ENCODE results near the gene CFAP61.
A peak's percentile ranks its signal among the peaks of the same experiment; 100 is the strongest.
"Not testable (repeated sequence)": the region's sequence is repeated elsewhere in the genome, so short reads cannot be mapped to it uniquely, and the experiment has no call there.

CFAP61 gene

DNA sequence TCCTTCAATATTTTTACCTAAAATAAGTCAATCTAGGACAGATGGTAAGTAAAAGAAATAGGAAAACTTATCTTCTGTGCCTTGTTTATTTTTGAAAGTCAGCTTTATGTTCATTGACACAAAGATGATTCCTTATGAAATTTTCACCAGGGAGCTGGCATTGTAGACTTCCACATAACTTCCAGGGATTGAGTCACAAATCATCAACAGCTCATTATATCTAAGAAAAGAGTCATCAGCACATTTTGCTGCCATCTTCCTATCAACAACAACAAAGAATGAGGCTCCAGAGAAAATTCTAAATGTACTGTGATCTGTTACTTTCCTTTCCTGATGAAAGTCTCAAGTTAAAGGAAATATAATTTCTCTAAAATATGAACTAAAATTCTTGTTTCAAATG, 48.5 kb downstream of the CFAP61 start:
- DNase-seq, result no peak
- Histone ChIP-seq H3K4me1 (no peaks in the 10 kb centered on the region), H3K4me3 (ENCODE audit: low read depth, low read length) (no peak overlapping the region), H3K27me3 (no peaks in the 10 kb centered on the region), H3K9me3 (no peaks in the 10 kb centered on the region), H3K36me3 (no peaks in the 10 kb centered on the region)
- TF ChIP-seq, protein P1, sequence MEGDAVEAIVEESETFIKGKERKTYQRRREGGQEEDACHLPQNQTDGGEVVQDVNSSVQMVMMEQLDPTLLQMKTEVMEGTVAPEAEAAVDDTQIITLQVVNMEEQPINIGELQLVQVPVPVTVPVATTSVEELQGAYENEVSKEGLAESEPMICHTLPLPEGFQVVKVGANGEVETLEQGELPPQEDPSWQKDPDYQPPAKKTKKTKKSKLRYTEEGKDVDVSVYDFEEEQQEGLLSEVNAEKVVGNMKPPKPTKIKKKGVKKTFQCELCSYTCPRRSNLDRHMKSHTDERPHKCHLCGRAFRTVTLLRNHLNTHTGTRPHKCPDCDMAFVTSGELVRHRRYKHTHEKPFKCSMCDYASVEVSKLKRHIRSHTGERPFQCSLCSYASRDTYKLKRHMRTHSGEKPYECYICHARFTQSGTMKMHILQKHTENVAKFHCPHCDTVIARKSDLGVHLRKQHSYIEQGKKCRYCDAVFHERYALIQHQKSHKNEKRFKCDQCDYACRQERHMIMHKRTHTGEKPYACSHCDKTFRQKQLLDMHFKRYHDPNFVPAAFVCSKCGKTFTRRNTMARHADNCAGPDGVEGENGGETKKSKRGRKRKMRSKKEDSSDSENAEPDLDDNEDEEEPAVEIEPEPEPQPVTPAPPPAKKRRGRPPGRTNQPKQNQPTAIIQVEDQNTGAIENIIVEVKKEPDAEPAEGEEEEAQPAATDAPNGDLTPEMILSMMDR (IDR thresholded peaks at IDR 0.05; ENCODE audit: low read depth, low read length), result no peak

DNA sequence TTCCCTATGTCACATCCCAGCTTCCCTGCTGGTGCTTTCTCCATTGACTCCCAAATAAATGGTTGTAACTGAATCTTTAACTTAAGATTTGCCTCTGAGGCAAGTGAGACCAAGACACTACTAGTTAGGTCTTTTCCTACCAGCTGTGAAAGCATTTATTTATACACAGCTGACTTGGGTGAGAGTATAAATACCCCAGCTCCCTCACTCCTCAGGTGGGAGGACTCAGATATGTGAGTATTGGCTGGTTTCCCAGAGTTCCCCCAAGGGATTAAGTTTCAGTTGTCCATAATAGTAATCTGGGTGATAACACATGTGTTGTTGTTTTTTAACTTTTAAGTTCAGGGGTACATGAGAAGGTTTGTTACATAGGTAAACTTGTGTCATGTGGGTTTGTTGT, 49.8 kb downstream of the CFAP61 start:
- Histone ChIP-seq H3K4me3 (ENCODE audit: low read depth, low read length) (no peak overlapping the region), H3K27me3 (no peaks in the 10 kb centered on the region), H3K36me3 (no peaks in the 10 kb centered on the region), H3K4me1 (no peaks in the 10 kb centered on the region), H3K9me3 (no peaks in the 10 kb centered on the region)
- DNase-seq, result no peak
- TF ChIP-seq, protein P1 (IDR thresholded peaks at IDR 0.05; ENCODE audit: low read depth, low read length), result no peak

- DNase-seq, result no peak
- Histone ChIP-seq H3K27me3 (no peaks in the 10 kb centered on the region), H3K4me1 (no peaks in the 10 kb centered on the region), H3K9me3 (no peaks in the 10 kb centered on the region), H3K36me3 (no peaks in the 10 kb centered on the region), H3K4me3 (ENCODE audit: low read depth, low read length) (no peak overlapping the region)
- TF ChIP-seq, protein P1 (IDR thresholded peaks at IDR 0.05; ENCODE audit: low read depth, low read length), result no peak
Measured at GRCh38 chr20:20102716-20103258, 50.5 kb downstream of the CFAP61 start.

GRCh38 chr20:20103486-20103885, 51.2 kb downstream of the CFAP61 start:
- DNase-seq, result no peak
- H3K4me1 ChIP-seq, result no peaks in the 10 kb centered on the region
- no peaks in the 10 kb centered on the region for H3K27me3 ChIP-seq
- H3K36me3 ChIP-seq, result no peaks in the 10 kb centered on the region
- TF ChIP-seq, protein P1 (IDR thresholded peaks at IDR 0.05; ENCODE audit: low read depth, low read length), result no peak
- H3K4me3 ChIP-seq (ENCODE audit: low read depth, low read length), result no peak overlapping the region
- no peaks in the 10 kb centered on the region for H3K9me3 ChIP-seq

DNA sequence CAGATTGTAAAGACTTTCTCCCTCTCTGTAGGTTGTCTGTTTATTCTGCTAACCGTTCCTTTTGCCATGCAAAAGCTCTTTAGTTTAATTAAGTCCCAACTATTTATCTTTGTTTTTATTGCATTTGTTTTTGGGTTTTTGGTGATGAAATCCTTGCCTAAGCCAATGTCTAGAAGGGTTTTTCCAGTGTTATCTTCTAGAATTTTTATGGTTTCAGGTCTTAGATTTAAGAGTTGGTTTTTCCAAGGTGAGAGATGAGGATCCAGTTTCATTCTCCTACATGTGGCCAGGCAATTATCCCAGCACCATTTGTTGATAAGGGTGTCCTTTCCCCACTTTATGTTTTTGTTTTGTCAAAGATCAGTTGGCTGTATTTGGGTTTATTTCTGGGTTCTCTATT, 70.9 kb downstream of the CFAP61 start:
- H3K4me1 ChIP-seq; H3K36me3 ChIP-seq; DNase-seq; H3K4me3 ChIP-seq (ENCODE audit: low read depth, low read length); H3K27me3 ChIP-seq; H3K9me3 ChIP-seq: not testable (repeated sequence)

DNA sequence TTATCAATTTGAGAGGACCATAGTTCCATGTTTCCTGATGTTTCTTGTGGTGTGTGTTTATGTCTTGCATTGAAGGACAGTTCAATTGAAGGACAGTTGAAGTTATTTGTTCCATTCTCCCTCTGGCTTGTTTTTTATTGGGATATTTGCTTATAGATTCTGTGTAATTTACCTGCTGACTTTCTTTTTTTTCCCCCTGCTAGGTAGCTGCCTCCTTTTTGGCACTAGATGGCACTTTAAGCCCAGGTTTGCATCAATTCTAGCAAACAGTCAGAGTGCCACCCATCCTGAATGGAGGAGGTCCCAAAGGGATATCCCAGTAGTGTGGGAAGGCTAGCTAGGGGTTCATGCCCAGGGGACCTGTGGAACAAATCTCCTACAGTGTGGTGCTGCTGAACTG, 78.1 kb downstream of the CFAP61 start:
- TF ChIP-seq, protein P1 (IDR thresholded peaks at IDR 0.05; ENCODE audit: low read depth, low read length), result peak; percentile 86
- Histone ChIP-seq H3K27me3 (no peaks in the 10 kb centered on the region), H3K4me1 (no peaks in the 10 kb centered on the region), H3K4me3 (ENCODE audit: low read depth, low read length) (no peak overlapping the region), H3K36me3 (no peaks in the 10 kb centered on the region), H3K9me3 (no peaks in the 10 kb centered on the region)
- DNase-seq, result peak; percentile 31
